ENCODE results near the gene TENM3. TPM values are rescaled to one million over a fixed set of nuclear protein-coding genes. Genes with fewer than 3 reads are reported as not detected.

Gene TENM3
- polyA plus RNA-seq, 1 of the 3 experiments (the other 2 are of a cell fraction): 10.4 TPM

DNA sequence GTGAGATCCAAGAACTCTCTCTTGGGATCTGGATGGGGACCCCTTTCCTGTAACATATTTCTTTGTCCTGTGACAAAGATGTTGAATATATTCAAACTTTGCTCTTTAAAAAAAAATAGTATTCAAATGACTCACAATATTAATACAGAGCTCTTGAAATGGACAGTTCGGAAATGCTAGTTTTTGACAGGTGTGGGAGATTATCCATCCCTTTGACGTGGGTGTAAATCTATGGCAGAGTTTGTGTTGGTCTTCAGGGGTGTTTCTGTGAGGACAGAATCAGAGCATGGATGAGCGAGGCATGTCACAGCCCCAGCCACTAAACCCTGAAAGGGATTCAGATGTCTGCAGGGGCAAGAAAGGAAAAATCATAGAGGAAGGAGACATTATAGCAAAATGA, 25.8 kb downstream of the TENM3 start:
- POLR2A ChIA-PET: no interaction called here
- CTCF ChIA-PET: no interaction called here

More for the DNA sequence above, 25.8 kb downstream of the TENM3 start:
- Histone ChIP-seq H3K4me2 (no peak overlapping the region), H3K9me3 (no peaks in the 10 kb centered on the region), H4K20me1 (ENCODE audit: insufficient read depth) (no peaks in the 10 kb centered on the region), H2AFZ (ENCODE audit: low read depth) (no peak overlapping the region), H3K4me3 (ENCODE audit: low read depth in 2 of 2, low read length in 1 of 2) (no peak overlapping the region), H3K9me2 (no peaks in the 10 kb centered on the region), H3K36me3 (replicated peaks in 1 of 2; ENCODE audit: control insufficient read depth in 1 of 2, insufficient read depth in 2 of 2, low read length in 1 of 2) (no peaks in the 10 kb centered on the region), H3F3A (replicated peaks; ENCODE audit: insufficient read depth) (no peaks in the 10 kb centered on the region), H3K79me2 (ENCODE audit: insufficient read depth) (no peaks in the 10 kb centered on the region), H3K9ac (no peak overlapping the region), H3K27ac (ENCODE audit: low read depth in 2 of 2, low read length in 1 of 2) (no peak overlapping the region), H3K4me1 (ENCODE audit: control insufficient read depth in 1 of 2, insufficient read depth in 2 of 2, low read depth in 1 of 2, low read length in 1 of 2) (no peaks in the 10 kb centered on the region), H3K27me3 (ENCODE audit: insufficient read depth) (no peaks in the 10 kb centered on the region)
- TF ChIP-seq ELF1 (IDR thresholded peaks at IDR 0.05) (no peak), TCF12 (IDR thresholded peaks at IDR 0.05) (no peak), CHD2 (IDR thresholded peaks at IDR 0.05; ENCODE audit: low read length, partially characterized antibody) (no peak), RXRA (IDR thresholded peaks at IDR 0.05; ENCODE audit: borderline replicate concordance, low read depth) (no peak), FOSL2 (IDR thresholded peaks at IDR 0.05; ENCODE audit: borderline replicate concordance, low read depth) (no peak), MEF2A (IDR thresholded peaks at IDR 0.05; ENCODE audit: borderline replicate concordance, low read depth) (no peak), MXI1 (IDR thresholded peaks at IDR 0.05; ENCODE audit: low read depth, low read length) (no peak), JUND (IDR thresholded peaks at IDR 0.05) (no peak)
- TF ChIP-seq, protein P1, sequence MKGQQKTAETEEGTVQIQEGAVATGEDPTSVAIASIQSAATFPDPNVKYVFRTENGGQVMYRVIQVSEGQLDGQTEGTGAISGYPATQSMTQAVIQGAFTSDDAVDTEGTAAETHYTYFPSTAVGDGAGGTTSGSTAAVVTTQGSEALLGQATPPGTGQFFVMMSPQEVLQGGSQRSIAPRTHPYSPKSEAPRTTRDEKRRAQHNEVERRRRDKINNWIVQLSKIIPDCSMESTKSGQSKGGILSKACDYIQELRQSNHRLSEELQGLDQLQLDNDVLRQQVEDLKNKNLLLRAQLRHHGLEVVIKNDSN (IDR thresholded peaks at IDR 0.05; ENCODE audit: borderline replicate concordance, low read depth): no peak
- TF ChIP-seq, protein P2, sequence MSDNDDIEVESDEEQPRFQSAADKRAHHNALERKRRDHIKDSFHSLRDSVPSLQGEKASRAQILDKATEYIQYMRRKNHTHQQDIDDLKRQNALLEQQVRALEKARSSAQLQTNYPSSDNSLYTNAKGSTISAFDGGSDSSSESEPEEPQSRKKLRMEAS (IDR thresholded peaks at IDR 0.05; ENCODE audit: low read depth): no peak
- TF ChIP-seq, protein P3, sequence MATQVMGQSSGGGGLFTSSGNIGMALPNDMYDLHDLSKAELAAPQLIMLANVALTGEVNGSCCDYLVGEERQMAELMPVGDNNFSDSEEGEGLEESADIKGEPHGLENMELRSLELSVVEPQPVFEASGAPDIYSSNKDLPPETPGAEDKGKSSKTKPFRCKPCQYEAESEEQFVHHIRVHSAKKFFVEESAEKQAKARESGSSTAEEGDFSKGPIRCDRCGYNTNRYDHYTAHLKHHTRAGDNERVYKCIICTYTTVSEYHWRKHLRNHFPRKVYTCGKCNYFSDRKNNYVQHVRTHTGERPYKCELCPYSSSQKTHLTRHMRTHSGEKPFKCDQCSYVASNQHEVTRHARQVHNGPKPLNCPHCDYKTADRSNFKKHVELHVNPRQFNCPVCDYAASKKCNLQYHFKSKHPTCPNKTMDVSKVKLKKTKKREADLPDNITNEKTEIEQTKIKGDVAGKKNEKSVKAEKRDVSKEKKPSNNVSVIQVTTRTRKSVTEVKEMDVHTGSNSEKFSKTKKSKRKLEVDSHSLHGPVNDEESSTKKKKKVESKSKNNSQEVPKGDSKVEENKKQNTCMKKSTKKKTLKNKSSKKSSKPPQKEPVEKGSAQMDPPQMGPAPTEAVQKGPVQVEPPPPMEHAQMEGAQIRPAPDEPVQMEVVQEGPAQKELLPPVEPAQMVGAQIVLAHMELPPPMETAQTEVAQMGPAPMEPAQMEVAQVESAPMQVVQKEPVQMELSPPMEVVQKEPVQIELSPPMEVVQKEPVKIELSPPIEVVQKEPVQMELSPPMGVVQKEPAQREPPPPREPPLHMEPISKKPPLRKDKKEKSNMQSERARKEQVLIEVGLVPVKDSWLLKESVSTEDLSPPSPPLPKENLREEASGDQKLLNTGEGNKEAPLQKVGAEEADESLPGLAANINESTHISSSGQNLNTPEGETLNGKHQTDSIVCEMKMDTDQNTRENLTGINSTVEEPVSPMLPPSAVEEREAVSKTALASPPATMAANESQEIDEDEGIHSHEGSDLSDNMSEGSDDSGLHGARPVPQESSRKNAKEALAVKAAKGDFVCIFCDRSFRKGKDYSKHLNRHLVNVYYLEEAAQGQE (IDR thresholded peaks at IDR 0.05; ENCODE audit: low read depth, low read length): no peak
- TF ChIP-seq, protein P4, sequence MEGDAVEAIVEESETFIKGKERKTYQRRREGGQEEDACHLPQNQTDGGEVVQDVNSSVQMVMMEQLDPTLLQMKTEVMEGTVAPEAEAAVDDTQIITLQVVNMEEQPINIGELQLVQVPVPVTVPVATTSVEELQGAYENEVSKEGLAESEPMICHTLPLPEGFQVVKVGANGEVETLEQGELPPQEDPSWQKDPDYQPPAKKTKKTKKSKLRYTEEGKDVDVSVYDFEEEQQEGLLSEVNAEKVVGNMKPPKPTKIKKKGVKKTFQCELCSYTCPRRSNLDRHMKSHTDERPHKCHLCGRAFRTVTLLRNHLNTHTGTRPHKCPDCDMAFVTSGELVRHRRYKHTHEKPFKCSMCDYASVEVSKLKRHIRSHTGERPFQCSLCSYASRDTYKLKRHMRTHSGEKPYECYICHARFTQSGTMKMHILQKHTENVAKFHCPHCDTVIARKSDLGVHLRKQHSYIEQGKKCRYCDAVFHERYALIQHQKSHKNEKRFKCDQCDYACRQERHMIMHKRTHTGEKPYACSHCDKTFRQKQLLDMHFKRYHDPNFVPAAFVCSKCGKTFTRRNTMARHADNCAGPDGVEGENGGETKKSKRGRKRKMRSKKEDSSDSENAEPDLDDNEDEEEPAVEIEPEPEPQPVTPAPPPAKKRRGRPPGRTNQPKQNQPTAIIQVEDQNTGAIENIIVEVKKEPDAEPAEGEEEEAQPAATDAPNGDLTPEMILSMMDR (IDR thresholded peaks at IDR 0.05): no peak
- 72% methylated on average over 3 of the region's 3 CpGs for WGBS (ENCODE audit: low lambda C conversion rate)
- no peak for DNase-seq
